Type B pancreatic cell (in vitro differentiated cells): ENCODE measurements around the gene ASB10. TPM values are rescaled to one million over a fixed set of nuclear protein-coding genes. Genes with fewer than 3 reads are reported as not detected.

Source experiments
- DNase-seq: peaks from one replicate; pipeline ENCODE4 v3.0.0; 2021; ENCODE audit warnings: mixed read lengths; ENCODE audit not compliant: unreplicated experiment; ENCODE audit errors: extremely low spot score
- H3K27ac Mint-ChIP-seq: 2 replicates; pipeline ENCODE4 v1.8.0; 2021; ENCODE audit warnings: mild to moderate bottlenecking, mixed read lengths
- H3K27me3 Mint-ChIP-seq: 2 replicates; pipeline ENCODE4 v1.8.0; 2021; ENCODE audit warnings: mixed read lengths
- H3K36me3 Mint-ChIP-seq: 2 replicates; pipeline ENCODE4 v1.8.0; 2021; ENCODE audit warnings: mixed read lengths
- H3K4me1 Mint-ChIP-seq: one replicate; pipeline ENCODE4 v1.8.0; 2021; ENCODE audit warnings: mixed read lengths; ENCODE audit not compliant: unreplicated experiment
- H3K4me3 Mint-ChIP-seq: 2 replicates; pipeline ENCODE4 v1.8.0; 2021; ENCODE audit warnings: mild to moderate bottlenecking, mixed read lengths
- H3K9me3 Mint-ChIP-seq: 2 replicates; pipeline ENCODE4 v1.8.0; 2021; ENCODE audit warnings: mixed read lengths
- CTCF ChIP-seq: fragments of 200-600 bp; sonication (generic); conservative IDR thresholded peaks from 2 replicates; pipeline ENCODE4 v1.5.0; 2021; ENCODE audit warnings: antibody characterized with exemption, mild to moderate bottlenecking
- total RNA-seq: library from RNA; stranded (reverse); gene quantifications from 2 replicates; pipeline ENCODE4 v1.2.1, GENCODE V29; 2021; ENCODE audit warnings: low replicate concordance

ASB10 gene
- total RNA-seq, 1 donor from 2014 or later, result not detected

GRCh38 chr7:151188252-151188542, 1.1 kb upstream of the ASB10 start:
- H3K36me3 Mint-ChIP-seq, result no peaks in the 10 kb centered on the region
- no peak for DNase-seq
- peaks cover 26% of the 10 kb centered on the region for H3K27me3 Mint-ChIP-seq
- no peak overlapping the region for H3K4me3 Mint-ChIP-seq
- no peak overlapping the region for H3K27ac Mint-ChIP-seq
- no peaks in the 10 kb centered on the region for H3K9me3 Mint-ChIP-seq
- no peaks in the 10 kb centered on the region for H3K4me1 Mint-ChIP-seq
- TF ChIP-seq CTCF, result no peak

- peaks cover 26% of the 10 kb centered on the region for H3K27me3 Mint-ChIP-seq
- no peak for DNase-seq
- TF ChIP-seq CTCF, result no peak
- H3K27ac Mint-ChIP-seq, result no peak overlapping the region
- H3K9me3 Mint-ChIP-seq, result no peaks in the 10 kb centered on the region
- H3K4me1 Mint-ChIP-seq, result no peaks in the 10 kb centered on the region
- H3K4me3 Mint-ChIP-seq, result no peak overlapping the region
- no peaks in the 10 kb centered on the region for H3K36me3 Mint-ChIP-seq
Measured at GRCh38 chr7:151187409-151188251, 580 bp upstream of the ASB10 start.

GRCh38 chr7:151185762-151186639, 1.0 kb downstream of the ASB10 start:
- H3K4me3 Mint-ChIP-seq, result no peak overlapping the region
- no peak for DNase-seq
- no peak for TF ChIP-seq CTCF
- no peak overlapping the region for H3K27ac Mint-ChIP-seq
- no peaks in the 10 kb centered on the region for H3K4me1 Mint-ChIP-seq
- no peaks in the 10 kb centered on the region for H3K36me3 Mint-ChIP-seq
- no peaks in the 10 kb centered on the region for H3K9me3 Mint-ChIP-seq
- peaks cover 29% of the 10 kb centered on the region for H3K27me3 Mint-ChIP-seq

- peak; percentile 60 for DNase-seq
- Mint-ChIP-seq H3K27me3 (peaks cover 38% of the 10 kb centered on the region), H3K4me3 (no peak overlapping the region), H3K36me3 (no peaks in the 10 kb centered on the region), H3K27ac (no peak overlapping the region), H3K9me3 (no peaks in the 10 kb centered on the region), H3K4me1 (no peaks in the 10 kb centered on the region)
- TF ChIP-seq CTCF, result no peak
Measured at GRCh38 chr7:151181011-151181431, 6.0 kb downstream of the ASB10 start.

- no peak overlapping the region for H3K27ac Mint-ChIP-seq
- peaks cover 42% of the 10 kb centered on the region for H3K27me3 Mint-ChIP-seq
- H3K4me3 Mint-ChIP-seq, result no peak overlapping the region
- H3K4me1 Mint-ChIP-seq, result no peaks in the 10 kb centered on the region
- TF ChIP-seq CTCF, result no peak
- no peaks in the 10 kb centered on the region for H3K36me3 Mint-ChIP-seq
- DNase-seq, result peak; percentile 63
- H3K9me3 Mint-ChIP-seq, result no peaks in the 10 kb centered on the region
Measured at GRCh38 chr7:151179946-151180345, 7.1 kb downstream of the ASB10 start.
